ENCODE data around the gene SNIP1. TPM values are rescaled to one million over a fixed set of nuclear protein-coding genes. Genes with fewer than 3 reads are reported as not detected.

Gene SNIP1
- total and polyA plus RNA-seq, 10 of the 15 experiments (the other 5 are each of a cell fraction or from before 2014, with no cell fraction given) = 2.7 to 22.4 (median 10.1) TPM

DNA sequence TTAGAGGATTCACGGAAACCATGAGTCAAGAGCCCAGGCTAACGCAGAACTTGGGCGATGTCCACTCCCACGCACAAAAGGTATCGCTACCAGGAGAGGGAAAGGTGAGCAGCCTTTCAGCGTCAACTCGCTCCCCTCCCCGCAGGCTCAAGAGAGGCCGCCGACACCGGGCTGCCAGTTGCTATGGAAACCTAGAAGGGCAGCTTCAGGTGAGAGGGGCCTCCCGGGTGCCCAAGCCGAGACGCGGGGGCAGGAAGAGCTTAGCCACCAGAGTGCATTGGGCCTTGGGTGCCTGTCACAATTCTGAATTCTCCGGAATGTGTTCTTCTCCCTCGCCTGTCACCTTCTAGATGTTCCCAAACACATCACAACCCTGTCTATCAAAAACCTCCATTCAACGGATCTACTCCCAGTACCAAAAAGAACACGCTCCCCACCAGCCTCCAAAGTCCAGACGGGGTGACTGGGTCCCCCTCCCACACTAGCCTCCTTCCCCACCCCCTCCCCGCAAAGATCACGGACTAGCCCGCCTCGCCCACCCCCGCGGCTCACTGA, 40.2 kb downstream of the SNIP1 start (continued):
- TF ChIP-seq, protein P1, sequence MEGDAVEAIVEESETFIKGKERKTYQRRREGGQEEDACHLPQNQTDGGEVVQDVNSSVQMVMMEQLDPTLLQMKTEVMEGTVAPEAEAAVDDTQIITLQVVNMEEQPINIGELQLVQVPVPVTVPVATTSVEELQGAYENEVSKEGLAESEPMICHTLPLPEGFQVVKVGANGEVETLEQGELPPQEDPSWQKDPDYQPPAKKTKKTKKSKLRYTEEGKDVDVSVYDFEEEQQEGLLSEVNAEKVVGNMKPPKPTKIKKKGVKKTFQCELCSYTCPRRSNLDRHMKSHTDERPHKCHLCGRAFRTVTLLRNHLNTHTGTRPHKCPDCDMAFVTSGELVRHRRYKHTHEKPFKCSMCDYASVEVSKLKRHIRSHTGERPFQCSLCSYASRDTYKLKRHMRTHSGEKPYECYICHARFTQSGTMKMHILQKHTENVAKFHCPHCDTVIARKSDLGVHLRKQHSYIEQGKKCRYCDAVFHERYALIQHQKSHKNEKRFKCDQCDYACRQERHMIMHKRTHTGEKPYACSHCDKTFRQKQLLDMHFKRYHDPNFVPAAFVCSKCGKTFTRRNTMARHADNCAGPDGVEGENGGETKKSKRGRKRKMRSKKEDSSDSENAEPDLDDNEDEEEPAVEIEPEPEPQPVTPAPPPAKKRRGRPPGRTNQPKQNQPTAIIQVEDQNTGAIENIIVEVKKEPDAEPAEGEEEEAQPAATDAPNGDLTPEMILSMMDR (IDR thresholded peaks at IDR 0.05 in 2 of 3, conservative IDR thresholded peaks at IDR 0.05 in 1 of 3; ENCODE audit: control insufficient read depth in 2 of 3, extremely low read depth in 1 of 3, insufficient read depth in 1 of 3, low read depth in 3 of 3, low read length in 3 of 3) = no peak

DNA sequence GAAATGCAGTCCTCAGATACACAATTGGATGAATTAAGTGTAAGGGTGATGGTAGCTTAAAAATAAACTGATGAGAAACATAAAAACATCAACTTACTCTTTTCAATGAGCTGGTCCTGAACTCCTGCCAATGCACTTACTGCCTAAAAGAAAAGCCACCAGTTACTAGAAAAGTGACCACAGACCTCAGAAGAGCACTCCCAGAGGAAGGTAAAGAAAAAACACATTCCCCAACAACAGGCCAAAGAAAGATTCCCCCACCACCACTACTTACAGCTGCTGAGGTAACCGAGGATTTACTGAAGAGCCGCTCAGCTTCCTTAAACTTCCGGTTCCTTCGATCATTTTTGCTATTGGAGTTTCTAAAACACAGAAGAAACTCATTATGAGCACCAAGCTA, 44.9 kb downstream of the SNIP1 start:
- ChIA-PET POLR2A (interaction anchor here (0.7 to 1.4 kb wide), 4 partner anchors 31 to 1348 kb away, joined by 3 to 8 read pairs (median 4); partner anchors contain the start of genes C1orf122 and YRDC), RAD21 (ENCODE audit: unreplicated experiment) (interaction anchor here (0.6 to 1.2 kb wide), 3 partner anchors 11 to 45 kb away, joined by 3 read pairs; partner anchors contain the start of gene SNIP1), CTCF (interaction anchor here (0.6 to 1.5 kb wide), 11 partner anchors 10 to 1523 kb away, joined by 3 to 13 read pairs (median 3); no protein-coding TSS in a partner anchor), SMC1A (ENCODE audit: uncharacterized antibody, unreplicated experiment) (interaction anchor here (0.8 to 1.2 kb wide), 3 partner anchors 22 to 180 kb away, joined by 3 to 6 read pairs (median 3); no protein-coding TSS in a partner anchor)
- no peak for DNase-seq (ENCODE audit: low read depth, low spot score)
- Histone ChIP-seq H3K79me2 (ENCODE audit: control insufficient read depth, insufficient read depth, low read length) (peaks cover 15% of the 10 kb centered on the region), H3K4me2 (ENCODE audit: control insufficient read depth, insufficient read depth) (0 out of 2 replicates have a peak overlapping the region, but pooled peaks have one; percentile 17), H3K27ac (ENCODE audit: control insufficient read depth, insufficient read depth) (no peak overlapping the region), H3K9ac (ENCODE audit: control insufficient read depth, insufficient read depth, low read length) (no peak overlapping the region), H4K20me1 (ENCODE audit: control insufficient read depth, insufficient read depth) (no peaks in the 10 kb centered on the region), H3K9me3 (replicated peaks; ENCODE audit: control insufficient read depth, insufficient read depth, low read length) (no peaks in the 10 kb centered on the region), H3K27me3 (replicated peaks in 1 of 2; ENCODE audit: control insufficient read depth in 2 of 2, insufficient read depth in 2 of 2, low read length in 1 of 2) (no peaks in the 10 kb centered on the region), H2AFZ (ENCODE audit: control insufficient read depth, low read depth, low read length) (no peak overlapping the region), H3K36me3 (ENCODE audit: control insufficient read depth in 2 of 2, insufficient read depth in 2 of 2, low read length in 1 of 2) (peaks cover 0 to 16% of the 10 kb centered on the region in 2 experiments; a peak in 2 of 4 replicates), H3K4me1 (ENCODE audit: control insufficient read depth, insufficient read depth, low read length) (peaks cover 22% of the 10 kb centered on the region), H3K4me3 (no peak overlapping the region)
- 86% methylated on average over 4 of the region's 4 CpGs for WGBS (ENCODE audit: insufficient coverage, insufficient replicate concordance, low lambda C conversion rate, missing lambda C conversion rate)
- no peak for FAIRE-seq
- TF ChIP-seq YY1 (IDR thresholded peaks at IDR 0.05; ENCODE audit: low read depth, low read length) (no peak), SUZ12 (IDR thresholded peaks at IDR 0.05; ENCODE audit: unreplicated experiment) (no peak), NR2F1 (conservative IDR thresholded peaks at IDR 0.05) (no peak), SMAD1 (IDR thresholded peaks at IDR 0.05; ENCODE audit: low read depth, partially characterized antibody) (no peak), RUNX3 (IDR thresholded peaks at IDR 0.05; ENCODE audit: low read length) (peak; percentile 84)
- TF ChIP-seq, protein P2, sequence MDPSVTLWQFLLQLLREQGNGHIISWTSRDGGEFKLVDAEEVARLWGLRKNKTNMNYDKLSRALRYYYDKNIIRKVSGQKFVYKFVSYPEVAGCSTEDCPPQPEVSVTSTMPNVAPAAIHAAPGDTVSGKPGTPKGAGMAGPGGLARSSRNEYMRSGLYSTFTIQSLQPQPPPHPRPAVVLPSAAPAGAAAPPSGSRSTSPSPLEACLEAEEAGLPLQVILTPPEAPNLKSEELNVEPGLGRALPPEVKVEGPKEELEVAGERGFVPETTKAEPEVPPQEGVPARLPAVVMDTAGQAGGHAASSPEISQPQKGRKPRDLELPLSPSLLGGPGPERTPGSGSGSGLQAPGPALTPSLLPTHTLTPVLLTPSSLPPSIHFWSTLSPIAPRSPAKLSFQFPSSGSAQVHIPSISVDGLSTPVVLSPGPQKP (IDR thresholded peaks at IDR 0.05; ENCODE audit: low read depth, low read length) = no peak
- TF ChIP-seq, protein P1 (IDR thresholded peaks at IDR 0.05 in 2 of 3, conservative IDR thresholded peaks at IDR 0.05 in 1 of 3; ENCODE audit: control insufficient read depth in 2 of 3, extremely low read depth in 1 of 3, insufficient read depth in 1 of 3, low read depth in 3 of 3, low read length in 3 of 3) = peak; percentile 31 to 36 (median 34); a peak in 5 of 6 replicates
- TF ChIP-seq, protein P3, sequence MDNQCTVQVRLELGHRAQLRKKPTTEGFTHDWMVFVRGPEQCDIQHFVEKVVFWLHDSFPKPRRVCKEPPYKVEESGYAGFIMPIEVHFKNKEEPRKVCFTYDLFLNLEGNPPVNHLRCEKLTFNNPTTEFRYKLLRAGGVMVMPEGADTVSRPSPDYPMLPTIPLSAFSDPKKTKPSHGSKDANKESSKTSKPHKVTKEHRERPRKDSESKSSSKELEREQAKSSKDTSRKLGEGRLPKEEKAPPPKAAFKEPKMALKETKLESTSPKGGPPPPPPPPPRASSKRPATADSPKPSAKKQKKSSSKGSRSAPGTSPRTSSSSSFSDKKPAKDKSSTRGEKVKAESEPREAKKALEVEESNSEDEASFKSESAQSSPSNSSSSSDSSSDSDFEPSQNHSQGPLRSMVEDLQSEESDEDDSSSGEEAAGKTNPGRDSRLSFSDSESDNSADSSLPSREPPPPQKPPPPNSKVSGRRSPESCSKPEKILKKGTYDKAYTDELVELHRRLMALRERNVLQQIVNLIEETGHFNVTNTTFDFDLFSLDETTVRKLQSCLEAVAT (IDR thresholded peaks at IDR 0.05) = 0 out of 2 replicates have a peak, but pooled peaks have one; percentile 29
- no TSS peak for BruUV-seq (replicated peaks)
- intact Hi-C loops (cut with micrococcal nuclease; ENCODE audit: unreplicated experiment) (no loop called here), in situ Hi-C loops (cut with MboI) (no loop called here)
- ATAC-seq = peak; percentile 50
